Heart right ventricle (tissue), 16 donors: ENCODE results near the gene GCH1. TPM values are rescaled to one million over a fixed set of nuclear protein-coding genes. Genes with fewer than 3 reads are reported as not detected.
"Not testable (repeated sequence)": the region's sequence is repeated elsewhere in the genome, so short reads cannot be mapped to it uniquely, and the experiment has no call there.

ENCODE experiments used
- ATAC-seq, 8 donors: fragments of 200-7000 bp; cut with Tn5 transposase; one replicate each; pipeline ENCODE4 v1.9.1; 2020; ENCODE audit warnings: mild to moderate bottlenecking in 8 of 8, moderate library complexity in 8 of 8, moderate number of reproducible peaks in 1 of 8
- DNase-seq, 2 donors: peaks; one replicate each; pipeline ENCODE4 v3.0.0-alpha.2; 2020
- H3K27ac ChIP-seq, 10 donors: fragments of 200-600 bp; sonication (generic) in 2 of 10; one replicate each; pipeline versions ENCODE4 v1.5.0 to v1.8.0; 2020 to 2022; ENCODE audit warnings: mild to moderate bottlenecking in 3 of 10
- H3K27me3 ChIP-seq, 7 donors: fragments of 200-600 bp; one replicate each; pipeline ENCODE4 v1.8.0; 2021 to 2022; ENCODE audit warnings: mild to moderate bottlenecking in 2 of 7
- H3K36me3 ChIP-seq, 9 donors: fragments of 200-600 bp; sonication (generic) in 1 of 9; one replicate each; pipeline versions ENCODE4 v1.5.0 to v1.8.0; 2020 to 2022; ENCODE audit warnings: mild to moderate bottlenecking in 2 of 9
- H3K4me1 ChIP-seq, 9 donors: fragments of 200-600 bp; sonication (generic) in 1 of 9; one replicate each; pipeline versions ENCODE4 v1.5.0 to v1.8.0; 2020 to 2022; ENCODE audit warnings: mild to moderate bottlenecking in 4 of 9
- H3K4me3 ChIP-seq, 10 donors: fragments of 200-600 bp; sonication (generic) in 2 of 10; one replicate each; pipeline versions ENCODE4 v1.5.0 to v1.8.0; 2020 to 2022; ENCODE audit warnings: mild to moderate bottlenecking in 7 of 10, moderate library complexity in 2 of 10
- H3K9me3 ChIP-seq, 11 donors: fragments of 200-600 bp in 10 of 11; sonication (generic) in 2 of 11; one replicate each; pipeline versions ENCODE4 v1.5.0 to v1.8.0; 2013 to 2022; ENCODE audit warnings: mild to moderate bottlenecking in 2 of 11, control low read depth in 1 of 11, moderate library complexity in 1 of 11
- WGBS, 2 donors: extraction: QIAGEN DNeasy Blood & Tissue Kit; methylation state at CpG; one replicate each; pipeline ENCODE4 v1.1.7; 2013; ENCODE audit warnings: inconsistent platforms in 1 of 2; 5-methylcytosine and 5-hydroxymethylcytosine counted together
- intact Hi-C, 10 donors: fragments of 100-400 bp; cut with DNase I; formaldehyde crosslinking; loops; one replicate each; pipeline versions ENCODE4 v1.11.1 to v1.14.2; 2022
- polyA plus RNA-seq, 2 donors: library from polyadenylated mRNA; stranded (reverse); fragments of 200-250 nt; gene quantifications; one replicate each; pipeline ENCODE4 v1.2.3, GENCODE V29; 2013
- total RNA-seq, 10 donors: library from RNA; stranded (reverse); fragmentation: NEBNext Ultra II Directional in 3 of 10; extraction: Animal tissue kit (Norgen Biotek cat#: 25700) in 3 of 10; gene quantifications; one replicate each; pipeline versions ENCODE4 v1.2.1 to v1.2.4, GENCODE V29; 2021 to 2023
- TF ChIP-seq, protein P1 (sequence below), 9 donors: fragments of 200-600 bp; sonication (generic) in 2 of 9; IDR thresholded peaks; one replicate each; pipeline versions ENCODE4 v1.5.0 to v1.8.0; 2021 to 2022; ENCODE audit warnings: antibody characterized with exemption in 9 of 9, mild to moderate bottlenecking in 5 of 9, moderate library complexity in 1 of 9
- donor health status: Arrhythmogenic right ventricular cardiomyopathy.
- donor health status: ischemic (EF 13 %, LVEDD 7.1; RV severe dilation, severe dysfunction).
- donor health status: healthy with polysubstance abuse.
- donor health status: DM: no; HTN: yes; CAD: no.
- donor health status: DM: no; HTN: no; CAD: no.
- donor health status: ischemic (EF 25% LVEDD 6.9; RV normal size, moderate dysfunction).
- donor health status: ischemic (EF 25% LVEDD 5.7; RV mildly dilated, moderate dysfunction).
- donor health status: healthy.
- donor health status: DM: yes; HTN: yes; CAD: no.
- donor health status: Ischemic cardiomyopathy.
- donor health status: ischemic (EF 35%, LVEDD 5.7; RV mildly dilated, moderate dysfunction).
- donor health status: nonischemic (EF 11% LVEDD 7.7; RV severe dilation, severe dysfunction).
- donor health status: DM: yes; HTN: yes; CAD: no.
- donor health status: PGD.
- donor health status: ischemic (EF 29% LVEDD 5.4; RV normal size, mild dysfunction).
- donor health status: nonischemic (EF 23%, LVEDD 6.1; RV moderate dilation, normal function).

Gene GCH1
- total and polyA plus RNA-seq, 12 donors = 1.0 to 11.0 (median 2.7) TPM

DNA sequence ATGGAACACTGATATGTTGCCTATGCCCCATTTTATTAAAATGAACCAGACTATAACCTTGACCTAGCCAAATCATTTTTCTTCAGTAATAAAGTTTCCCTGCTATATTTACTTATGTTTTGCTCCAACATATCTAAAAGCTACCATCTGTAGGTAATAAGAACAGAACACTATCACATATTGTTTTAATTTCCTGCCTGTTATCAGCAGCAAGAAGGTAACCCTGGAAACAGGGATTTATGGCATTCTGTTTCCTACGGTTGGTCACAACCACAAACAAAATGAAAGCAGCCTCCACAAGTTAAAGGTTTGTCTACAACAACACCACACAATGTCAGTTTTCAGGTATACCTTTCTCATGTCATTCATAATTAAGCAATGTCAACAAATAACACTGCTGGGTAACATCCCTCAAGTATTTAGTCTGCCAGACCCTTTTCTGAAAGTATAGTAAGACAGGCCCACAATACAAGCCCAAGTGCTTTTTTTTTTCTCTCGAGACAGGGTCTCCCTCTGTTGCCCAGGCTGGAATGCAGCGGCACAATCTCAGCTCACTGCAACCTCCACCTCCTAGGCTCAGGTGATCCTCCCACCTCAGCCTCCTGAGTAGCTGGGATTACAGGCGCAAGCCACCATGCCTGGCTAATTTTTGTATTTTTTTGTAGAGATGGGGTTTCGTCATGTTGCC, 25.5 kb downstream of the GCH1 start:
- Histone ChIP-seq H3K4me1 (peaks cover 0 to 26% (median 10%) of the 10 kb centered on the region in 9 donors), H3K36me3 (no peaks in the 10 kb centered on the region), H3K4me3 (no peak overlapping the region), H3K27me3 (no peaks in the 10 kb centered on the region), H3K27ac (peak overlapping the region in 2 of 10 donors; percentile 14 to 46), H3K9me3 (peaks cover 0 to 10% (median 0%) of the 10 kb centered on the region in 11 donors)
- intact Hi-C loops = no loop called here
- WGBS, 2 donors = 79 to 81% methylated on average over 5 of the region's 5 CpGs
- DNase-seq (no peak), ATAC-seq (no peak)
- TF ChIP-seq, protein P1, sequence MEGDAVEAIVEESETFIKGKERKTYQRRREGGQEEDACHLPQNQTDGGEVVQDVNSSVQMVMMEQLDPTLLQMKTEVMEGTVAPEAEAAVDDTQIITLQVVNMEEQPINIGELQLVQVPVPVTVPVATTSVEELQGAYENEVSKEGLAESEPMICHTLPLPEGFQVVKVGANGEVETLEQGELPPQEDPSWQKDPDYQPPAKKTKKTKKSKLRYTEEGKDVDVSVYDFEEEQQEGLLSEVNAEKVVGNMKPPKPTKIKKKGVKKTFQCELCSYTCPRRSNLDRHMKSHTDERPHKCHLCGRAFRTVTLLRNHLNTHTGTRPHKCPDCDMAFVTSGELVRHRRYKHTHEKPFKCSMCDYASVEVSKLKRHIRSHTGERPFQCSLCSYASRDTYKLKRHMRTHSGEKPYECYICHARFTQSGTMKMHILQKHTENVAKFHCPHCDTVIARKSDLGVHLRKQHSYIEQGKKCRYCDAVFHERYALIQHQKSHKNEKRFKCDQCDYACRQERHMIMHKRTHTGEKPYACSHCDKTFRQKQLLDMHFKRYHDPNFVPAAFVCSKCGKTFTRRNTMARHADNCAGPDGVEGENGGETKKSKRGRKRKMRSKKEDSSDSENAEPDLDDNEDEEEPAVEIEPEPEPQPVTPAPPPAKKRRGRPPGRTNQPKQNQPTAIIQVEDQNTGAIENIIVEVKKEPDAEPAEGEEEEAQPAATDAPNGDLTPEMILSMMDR (IDR thresholded peaks at IDR 0.05) = no peak

DNA sequence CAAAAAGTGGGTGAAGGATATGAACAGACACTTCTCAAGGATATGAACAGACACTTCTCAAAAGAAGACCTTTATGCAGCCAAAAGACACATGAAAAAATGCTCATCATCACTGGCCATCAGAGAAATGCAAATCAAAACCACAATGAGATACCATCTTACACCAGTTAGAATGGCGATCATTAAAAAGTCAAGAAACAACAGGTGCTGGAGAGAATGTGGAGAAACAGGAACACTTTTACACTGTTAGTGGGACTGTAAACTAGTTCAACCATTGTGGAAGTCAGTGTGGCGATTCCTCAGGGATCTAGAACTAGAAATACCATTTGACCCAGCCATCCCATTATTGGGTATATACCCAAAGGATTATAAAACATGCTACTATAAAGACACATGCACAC, 27.0 kb downstream of the GCH1 start:
- H3K27me3 ChIP-seq, DNase-seq, intact Hi-C loops, H3K4me3 ChIP-seq, H3K27ac ChIP-seq, H3K36me3 ChIP-seq, ATAC-seq: not testable (repeated sequence)
- Histone ChIP-seq H3K9me3 (peaks cover 0 to 10% (median 0%) of the 10 kb centered on the region in 11 donors), H3K4me1 (peaks cover 0 to 19% (median 0%) of the 10 kb centered on the region in 9 donors)
- 97 to 100% methylated on average over 1 to 2 of the region's 2 CpGs for WGBS, 2 donors

DNA sequence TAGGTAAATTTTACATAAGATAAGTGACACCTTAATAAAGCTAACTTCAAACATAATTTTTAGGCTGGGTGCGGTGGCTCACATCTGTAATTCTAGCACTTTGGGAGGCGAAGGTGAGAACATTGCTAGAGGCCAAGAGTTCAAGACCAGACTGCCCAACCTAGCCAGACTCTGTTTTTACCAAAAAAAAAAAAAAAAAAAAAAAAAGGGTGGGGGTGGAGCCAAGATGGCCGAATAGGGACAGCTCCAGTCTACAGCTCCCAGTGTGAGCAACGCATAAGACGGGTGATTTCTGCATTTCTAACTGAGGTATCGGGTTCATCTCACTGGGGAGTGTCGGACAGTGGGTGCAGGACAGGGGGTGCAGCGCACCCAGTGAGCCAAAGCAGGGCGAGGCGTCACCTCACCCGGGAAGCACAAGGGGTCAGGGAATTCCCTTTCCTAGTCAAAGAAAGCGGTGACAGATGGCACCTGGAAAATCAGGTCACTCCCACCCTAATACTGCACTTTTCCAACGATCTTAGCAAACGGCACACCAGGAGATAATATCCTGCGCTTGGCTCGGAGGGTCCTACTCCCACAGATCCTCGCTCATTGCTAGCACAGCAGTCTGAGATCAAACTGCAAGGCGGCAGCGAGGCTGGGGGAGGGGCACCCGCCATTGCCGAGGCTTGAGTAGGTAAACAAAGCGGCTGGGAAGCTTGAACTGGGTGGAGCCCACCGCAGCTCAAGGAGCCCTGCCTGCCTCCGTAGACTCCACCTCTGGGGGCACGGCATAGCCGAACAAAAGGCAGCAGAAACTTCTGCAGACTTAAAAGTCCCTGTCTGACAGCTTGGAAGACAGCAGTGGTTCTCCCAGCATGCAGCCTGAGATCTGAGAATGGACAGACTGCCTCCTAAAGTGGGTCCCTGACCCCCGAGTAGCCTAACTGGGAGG, 32.2 kb downstream of the GCH1 start:
- H3K36me3 ChIP-seq, ATAC-seq, intact Hi-C loops, H3K27me3 ChIP-seq: not testable (repeated sequence)
- Histone ChIP-seq H3K4me1 (peaks cover 0 to 25% (median 13%) of the 10 kb centered on the region in 9 donors), H3K9me3 (peaks cover 0 to 10% (median 0%) of the 10 kb centered on the region in 11 donors), H3K27ac (peak overlapping the region in 5 of 10 donors; percentile 39 to 63 (median 53)), H3K4me3 (peak overlapping the region in 9 of 10 donors; percentile 31 to 61 (median 55))
- peak; percentile 26 to 38 for DNase-seq
- 29 to 53% methylated on average over 27 of the region's 27 CpGs for WGBS, 2 donors

DNA sequence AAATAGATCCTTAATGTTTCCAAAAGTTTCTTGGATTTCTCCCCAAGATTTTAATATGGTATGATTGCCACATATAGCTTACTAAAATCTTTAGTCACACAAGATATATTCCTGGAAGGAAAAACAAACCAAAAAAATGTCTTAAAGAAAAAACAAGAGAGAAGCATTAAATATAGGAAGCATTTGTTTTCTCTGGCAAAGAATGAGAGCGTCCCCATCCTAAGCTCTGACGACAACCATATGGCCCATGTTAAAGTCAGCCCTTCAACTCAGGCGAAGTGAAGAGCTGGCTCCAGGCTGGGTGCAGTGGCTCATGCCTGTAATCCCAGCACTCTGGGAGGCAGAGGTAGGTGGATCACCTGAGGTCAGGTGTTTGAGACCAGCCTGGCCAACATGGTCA, 35.6 kb downstream of the GCH1 start:
- intact Hi-C loops = no loop called here
- WGBS, 2 donors = 41 to 75% methylated on average over 3 of the region's 3 CpGs
- no peak overlapping the region for H3K27ac ChIP-seq

DNA sequence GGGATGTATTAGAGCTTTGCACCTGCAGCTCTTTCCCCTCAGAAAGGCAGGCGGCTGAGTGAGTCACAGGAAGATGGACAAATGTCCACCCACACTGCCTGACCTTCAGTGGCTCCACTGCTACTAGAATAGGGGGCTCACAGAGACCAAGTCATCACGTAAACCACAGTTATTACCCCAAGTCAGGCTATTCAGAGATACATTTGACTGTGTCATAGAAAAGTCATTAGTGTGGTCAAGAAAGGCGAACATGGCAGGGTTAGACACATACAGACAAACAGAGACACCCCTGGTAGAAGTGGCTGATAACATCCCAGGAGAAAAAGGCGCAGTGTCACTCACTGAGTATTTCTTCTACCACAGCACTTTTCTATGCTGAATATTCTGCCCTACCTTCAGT, 36.0 kb downstream of the GCH1 start:
- H3K4me1 ChIP-seq = peaks cover 0 to 43% (median 18%) of the 10 kb centered on the region in 9 donors
- ATAC-seq (no peak), DNase-seq (no peak)
- H3K27me3 ChIP-seq = no peaks in the 10 kb centered on the region
- 70 to 72% methylated on average over 4 of the region's 4 CpGs for WGBS, 2 donors
- TF ChIP-seq, protein P1 (IDR thresholded peaks at IDR 0.05) = no peak
- no peaks in the 10 kb centered on the region for H3K36me3 ChIP-seq
- no peak overlapping the region for H3K27ac ChIP-seq
- H3K4me3 ChIP-seq = no peak overlapping the region
- no peaks in the 10 kb centered on the region for H3K9me3 ChIP-seq
- intact Hi-C loops = no loop called here

More for the DNA sequence above, 35.6 kb downstream of the GCH1 start:
- Histone ChIP-seq H3K36me3 (no peaks in the 10 kb centered on the region), H3K4me3 (no peak overlapping the region), H3K4me1 (peaks cover 0 to 43% (median 18%) of the 10 kb centered on the region in 9 donors), H3K27me3 (no peaks in the 10 kb centered on the region), H3K9me3 (no peaks in the 10 kb centered on the region)
- TF ChIP-seq, protein P1 (IDR thresholded peaks at IDR 0.05) = no peak
- DNase-seq (no peak), ATAC-seq (no peak)
